HepG2 (cell line): ENCODE measurements around the gene TNRC18. TPM values are rescaled to one million over a fixed set of nuclear protein-coding genes. Genes with fewer than 3 reads are reported as not detected.

ENCODE experiments used
- ATAC-seq: fragments of 200-7000 bp; cut with Tn5 transposase; 3 replicates; pipeline ENCODE4 v1.9.1; 2020; ENCODE audit warnings: mild to moderate bottlenecking, moderate library complexity
- BruUV-seq: library from RNA; stranded (reverse); fragments of 400-500 nt; replicated peaks from 2 replicates; lab custom pipeline; 2021; lab: Mats Ljungman, UMichigan
- CTCF ChIA-PET: fragments of 300-600 bp; formaldehyde crosslinking; extraction: SDS; loops from one replicate; lab custom pipeline; 2021; ENCODE audit warnings: low total read pairs, inconsistent platforms, low intra/inter-chr PET ratio; lab: Yijun Ruan, JAX
- POLR2A ChIA-PET: fragments of 350-600 bp; sonication (Branson Sonifier 250); formaldehyde crosslinking; loops from one replicate; lab custom pipeline; 2020; ENCODE audit warnings: antibody characterized with exemption, inconsistent platforms; lab: Yijun Ruan, JAX
- DNase-seq: peaks from one replicate; pipeline ENCODE4 v3.0.0-alpha.2; 2015; ENCODE audit warnings: low spot score
- FAIRE-seq: peaks from 3 replicates; lab custom pipeline; 2011; peaks lifted over from hg19 to GRCh38; lab: Jason Lieb, UNC
- H2AFZ ChIP-seq: one replicate; pipeline ENCODE4 v1.6.1; 2011; ENCODE audit warnings: low read length, inconsistent platforms
- H3K27ac ChIP-seq: fragments of 300-600 bp; 3 replicates; pipeline ENCODE4 v1.8.0; 2011; ENCODE audit warnings: mixed run types, mild to moderate bottlenecking, mixed read lengths, low read length, inconsistent platforms; ENCODE audit not compliant: insufficient read depth; ENCODE audit errors: extremely low read length
- H3K27me3 ChIP-seq, 2 experiments: fragments of 200-600 bp in 1 of 2; 2 replicates in 1 of 2; 3 replicates in 1 of 2; pipeline versions ENCODE4 v1.6.0 to v1.8.0; 2011; ENCODE audit warnings: low read length in 2 of 2, mild to moderate bottlenecking in 2 of 2, moderate library complexity in 2 of 2, inconsistent platforms in 1 of 2; ENCODE audit not compliant: insufficient read depth in 2 of 2, control insufficient read depth in 1 of 2
- H3K36me3 ChIP-seq, 2 experiments: fragments of 200-600 bp in 1 of 2; replicated peaks in 1 of 2; 2 replicates in 1 of 2; 3 replicates in 1 of 2; pipeline versions ENCODE4 v1.5.1 to v1.8.0; 2011; ENCODE audit warnings: low read length in 2 of 2, inconsistent platforms in 1 of 2; ENCODE audit not compliant: insufficient read depth in 2 of 2, control insufficient read depth in 1 of 2
- H3K4me1 ChIP-seq: 2 replicates; pipeline ENCODE4 v1.5.1; 2012; ENCODE audit warnings: low read length, inconsistent platforms; ENCODE audit not compliant: insufficient read depth
- H3K4me2 ChIP-seq: 2 replicates; pipeline ENCODE4 v1.6.0; 2011; ENCODE audit warnings: low read depth, low read length, inconsistent platforms
- H3K4me3 ChIP-seq, 3 experiments: fragments of 200-600 bp in 1 of 3; sonication (generic), shearing (Covaris generic) in 1 of 3; replicated peaks in 1 of 3; 2 replicates each; pipeline ENCODE4 v1.5.1; 2011 to 2016; ENCODE audit warnings: low read length in 3 of 3, inconsistent platforms in 2 of 3, low read depth in 2 of 3, mild to moderate bottlenecking in 2 of 3, control low read depth in 1 of 3, mixed read lengths in 1 of 3; ENCODE audit not compliant: insufficient read depth in 1 of 3
- H3K79me2 ChIP-seq: one replicate; pipeline ENCODE4 v1.6.1; 2011; ENCODE audit warnings: low read length, inconsistent platforms; ENCODE audit not compliant: insufficient read depth
- H3K9ac ChIP-seq: 2 replicates; pipeline ENCODE4 v1.6.0; 2011; ENCODE audit warnings: mild to moderate bottlenecking, low read depth, low read length, inconsistent platforms; ENCODE audit not compliant: insufficient read depth
- H3K9me3 ChIP-seq: 2 replicates; pipeline ENCODE4 v1.5.1; 2012; ENCODE audit warnings: mild to moderate bottlenecking, low read length
- H4K20me1 ChIP-seq: 2 replicates; pipeline ENCODE4 v1.6.0; 2011; ENCODE audit warnings: inconsistent platforms, mild to moderate bottlenecking, low read length, moderate library complexity; ENCODE audit not compliant: insufficient read depth
- CENPT ChIP-seq: sonication (generic); formaldehyde crosslinking; IDR thresholded peaks from 2 replicates; pipeline ENCODE4 v1.8.0; 2022; ENCODE audit warnings: low read depth, mild to moderate bottlenecking, moderate library complexity, missing genetic modification reagents
- CHD4 ChIP-seq: fragments of 200-600 bp; sonication (generic); IDR thresholded peaks from 2 replicates; pipeline ENCODE4 v1.7.0; 2017; ENCODE audit warnings: mild to moderate bottlenecking, low read length, borderline replicate concordance
- EHMT2 ChIP-seq: fragments of 200-600 bp; sonication (generic); IDR thresholded peaks from 2 replicates; pipeline ENCODE4 v1.7.0; 2017; ENCODE audit warnings: antibody characterized with exemption, low read depth, low read length, borderline replicate concordance
- ISL2 ChIP-seq: sonication (generic); formaldehyde crosslinking; IDR thresholded peaks from 2 replicates; pipeline ENCODE4 v1.5.0; 2020; ENCODE audit warnings: missing genetic modification reagents
- SKI ChIP-seq: fragments of 450-650 bp; IDR thresholded peaks from one replicate; pipeline ENCODE4 v1.6.1; 2018; ENCODE audit warnings: mild to moderate bottlenecking; ENCODE audit not compliant: partially characterized antibody
- SUZ12 ChIP-seq: fragments of 150-350 bp; IDR thresholded peaks from 2 replicates; pipeline ENCODE4 v1.6.1; 2014; ENCODE audit warnings: low read depth, low read length
- YY1 ChIP-seq: IDR thresholded peaks from 2 replicates; pipeline ENCODE4 v1.6.1; 2011; ENCODE audit warnings: low read length, low read depth, moderate library complexity, mild to moderate bottlenecking; ENCODE audit not compliant: insufficient read depth, insufficient replicate concordance
- ZBTB1 ChIP-seq: sonication (generic); formaldehyde crosslinking; IDR thresholded peaks from 2 replicates; pipeline ENCODE4 v1.4.0; 2020; ENCODE audit warnings: missing genetic modification reagents, borderline replicate concordance
- ZMAT5 ChIP-seq: sonication (generic); formaldehyde crosslinking; IDR thresholded peaks from 2 replicates; pipeline ENCODE4 v1.5.0; 2020; ENCODE audit warnings: mild to moderate bottlenecking, low read depth, missing genetic modification reagents, borderline replicate concordance
- ZNF326 ChIP-seq: sonication (generic); formaldehyde crosslinking; IDR thresholded peaks from 2 replicates; pipeline ENCODE4 v1.4.0; 2020; ENCODE audit warnings: missing genetic modification reagents, borderline replicate concordance
- WGBS: methylation state at CpG from one replicate; pipeline ENCODE4 v1.1.6; 2017; ENCODE audit warnings: low lambda C conversion rate; 5-methylcytosine and 5-hydroxymethylcytosine counted together
- in situ Hi-C: cut with HindIII; loops from 2 replicates; pipeline ENCODE4 v1.10.0; 2017; ENCODE audit warnings: low pct_unique_long_range_greater_than_20kb; ENCODE audit not compliant: extremely low pct_ligation_motif_present
- intact Hi-C: fragments of 100-400 bp; cut with micrococcal nuclease; formaldehyde crosslinking; loops from one replicate; pipeline ENCODE4 v1.10.0; 2022; ENCODE audit not compliant: unreplicated experiment
- polyA plus RNA-seq, 8 experiments: library from polyadenylated mRNA; depleted of rRNA in 3 of 8; stranded (reverse) in 7 of 8; unstranded in 1 of 8; fragments of >200 nt; fragmentation: Illumina TruSeq in 4 of 8; extraction: Trizol in 4 of 8; gene quantifications; 2 replicates each; pipeline versions ENCODE4 v1.2.1 to v1.2.3, GENCODE V29; 2011 to 2016; ENCODE audit warnings: low read depth in 4 of 8, missing spikeins in 1 of 8, mixed read lengths in 1 of 8; ENCODE audit not compliant: insufficient read depth in 1 of 8
- total RNA-seq, 5 experiments: library from RNA; depleted of rRNA; stranded (reverse); fragments of >200 nt; fragmentation: Illumina TruSeq; extraction: Trizol; gene quantifications; 2 replicates each; pipeline ENCODE4 v1.2.3, GENCODE V29; 2016; ENCODE audit warnings: low read depth in 1 of 5
- TF ChIP-seq, protein P1 (sequence below): sonication (generic); formaldehyde crosslinking; IDR thresholded peaks from 2 replicates; pipeline ENCODE4 v1.9.0; 2022; ENCODE audit warnings: low read depth, missing genetic modification reagents
- TF ChIP-seq, protein P2 (sequence below): sonication (generic); formaldehyde crosslinking; IDR thresholded peaks from 2 replicates; pipeline ENCODE4 v1.8.1; 2023; ENCODE audit warnings: mild to moderate bottlenecking, missing genetic modification reagents

TNRC18 gene
- total and polyA plus RNA-seq, 2 of the 13 experiments (the other 11 are each of a cell fraction or from before 2014, with no cell fraction given): 11.7 to 17.4 TPM

GRCh38 chr7:5470167-5470532 lies 46.5 kb upstream of the TNRC18 start:
- H3K4me2 ChIP-seq: no peak overlapping the region
- H4K20me1 ChIP-seq: no peaks in the 10 kb centered on the region
- BruUV-seq: no TSS peak
- H3K36me3 ChIP-seq: no peaks in the 10 kb centered on the region
- POLR2A ChIA-PET: no interaction called here
- H3K27me3 ChIP-seq: no peaks in the 10 kb centered on the region
- FAIRE-seq: no peak
- no peak overlapping the region for H3K9ac ChIP-seq
- peaks cover 7% of the 10 kb centered on the region for H3K4me1 ChIP-seq
- H3K79me2 ChIP-seq: no peaks in the 10 kb centered on the region
- H3K9me3 ChIP-seq: no peaks in the 10 kb centered on the region
- H3K4me3 ChIP-seq: no peak overlapping the region
- no peak overlapping the region for H2AFZ ChIP-seq
- no peak for TF ChIP-seq ZNF326
- no peak for ATAC-seq
- DNase-seq: no peak
- CTCF ChIA-PET: no interaction called here
- H3K27ac ChIP-seq: no peak overlapping the region
- in situ Hi-C loops: loop anchor here (25.0 kb wide), 2 partner anchors 233 to 333 kb away; no protein-coding TSS in a partner anchor
- no CpG with 5 or more reads among the region's 15 CpGs for WGBS
- intact Hi-C loops: no loop called here

DNA sequence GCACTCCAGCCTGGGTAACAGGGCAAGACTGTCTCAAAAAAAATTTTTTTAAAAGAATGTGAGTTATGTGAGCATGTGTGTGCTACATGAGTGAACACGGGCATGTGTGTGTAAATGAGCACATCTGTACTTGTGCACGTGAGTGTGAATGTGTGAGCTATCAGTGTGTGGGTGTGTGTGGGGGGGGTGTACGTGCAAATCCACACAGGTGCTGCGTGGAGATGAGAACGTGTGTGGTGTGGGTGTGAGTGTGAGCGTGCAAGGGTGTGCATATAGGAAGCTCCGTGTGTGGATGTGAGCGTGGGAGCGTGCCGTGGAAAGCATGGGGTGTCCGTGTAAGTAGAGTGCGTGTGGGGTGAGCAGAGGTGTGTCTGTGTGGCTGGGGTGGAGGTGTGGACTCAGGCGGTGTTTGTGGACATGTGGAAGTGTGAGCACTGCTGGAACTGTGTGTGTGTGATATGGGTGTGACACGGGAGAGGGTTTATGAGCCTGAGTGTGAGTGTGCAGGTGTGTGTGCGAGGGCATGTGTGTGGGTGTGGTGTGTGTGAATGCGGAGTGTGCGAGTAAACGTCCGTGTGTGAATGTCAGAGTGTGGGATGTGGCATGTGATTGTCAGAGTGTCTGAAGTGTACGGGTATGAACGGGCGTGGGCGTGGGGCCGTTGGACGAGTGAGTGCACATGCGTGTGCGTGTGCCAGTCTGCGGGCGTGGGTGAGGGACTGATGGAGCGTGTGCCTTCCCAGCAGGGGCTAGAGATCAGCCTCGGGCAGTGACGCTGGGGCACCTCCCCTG lies 45.9 kb upstream of the TNRC18 start:
- Histone ChIP-seq H3K79me2 (no peaks in the 10 kb centered on the region), H4K20me1 (no peaks in the 10 kb centered on the region), H3K27ac (no peak overlapping the region), H3K27me3 (no peaks in the 10 kb centered on the region), H3K9me3 (no peaks in the 10 kb centered on the region), H3K4me3 (no peak overlapping the region), H3K4me1 (peaks cover 7% of the 10 kb centered on the region), H3K36me3 (no peaks in the 10 kb centered on the region), H3K4me2 (no peak overlapping the region), H2AFZ (no peak overlapping the region), H3K9ac (no peak overlapping the region)
- in situ Hi-C loops (loop anchor here (25.0 kb wide), 2 partner anchors 232 to 332 kb away; no protein-coding TSS in a partner anchor), intact Hi-C loops (no loop called here)
- 92% methylated on average over 28 of the region's 32 CpGs for WGBS
- ATAC-seq: no peak
- ChIA-PET POLR2A (no interaction called here), CTCF (no interaction called here)
- BruUV-seq: no TSS peak
- DNase-seq: no peak
- no peak for FAIRE-seq
- TF ChIP-seq ZMAT5 (CRISPR knock-in tag) (no peak), CHD4 (no peak), YY1 (no peak), EHMT2 (no peak), ZBTB1 (no peak), SKI (no peak), SUZ12 (no peak), ISL2 (CRISPR knock-in tag) (no peak), CENPT (CRISPR knock-in tag) (no peak)
- TF ChIP-seq, protein P1, sequence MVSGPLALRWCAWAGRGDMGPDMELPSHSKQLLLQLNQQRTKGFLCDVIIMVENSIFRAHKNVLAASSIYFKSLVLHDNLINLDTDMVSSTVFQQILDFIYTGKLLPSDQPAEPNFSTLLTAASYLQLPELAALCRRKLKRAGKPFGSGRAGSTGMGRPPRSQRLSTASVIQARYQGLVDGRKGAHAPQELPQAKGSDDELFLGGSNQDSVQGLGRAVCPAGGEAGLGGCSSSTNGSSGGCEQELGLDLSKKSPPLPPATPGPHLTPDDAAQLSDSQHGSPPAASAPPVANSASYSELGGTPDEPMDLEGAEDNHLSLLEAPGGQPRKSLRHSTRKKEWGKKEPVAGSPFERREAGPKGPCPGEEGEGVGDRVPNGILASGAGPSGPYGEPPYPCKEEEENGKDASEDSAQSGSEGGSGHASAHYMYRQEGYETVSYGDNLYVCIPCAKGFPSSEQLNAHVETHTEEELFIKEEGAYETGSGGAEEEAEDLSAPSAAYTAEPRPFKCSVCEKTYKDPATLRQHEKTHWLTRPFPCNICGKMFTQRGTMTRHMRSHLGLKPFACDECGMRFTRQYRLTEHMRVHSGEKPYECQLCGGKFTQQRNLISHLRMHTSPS (CRISPR knock-in tag): no peak
- TF ChIP-seq, protein P2, sequence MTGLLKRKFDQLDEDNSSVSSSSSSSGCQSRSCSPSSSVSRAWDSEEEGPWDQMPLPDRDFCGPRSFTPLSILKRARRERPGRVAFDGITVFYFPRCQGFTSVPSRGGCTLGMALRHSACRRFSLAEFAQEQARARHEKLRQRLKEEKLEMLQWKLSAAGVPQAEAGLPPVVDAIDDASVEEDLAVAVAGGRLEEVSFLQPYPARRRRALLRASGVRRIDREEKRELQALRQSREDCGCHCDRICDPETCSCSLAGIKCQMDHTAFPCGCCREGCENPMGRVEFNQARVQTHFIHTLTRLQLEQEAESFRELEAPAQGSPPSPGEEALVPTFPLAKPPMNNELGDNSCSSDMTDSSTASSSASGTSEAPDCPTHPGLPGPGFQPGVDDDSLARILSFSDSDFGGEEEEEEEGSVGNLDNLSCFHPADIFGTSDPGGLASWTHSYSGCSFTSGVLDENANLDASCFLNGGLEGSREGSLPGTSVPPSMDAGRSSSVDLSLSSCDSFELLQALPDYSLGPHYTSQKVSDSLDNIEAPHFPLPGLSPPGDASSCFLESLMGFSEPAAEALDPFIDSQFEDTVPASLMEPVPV (CRISPR knock-in tag): no peak
